Nephron progenitor cell (in vitro differentiated cells): ENCODE data around the gene SNTG2.

Source experiments
- DNase-seq: peaks from one replicate; pipeline ENCODE4 v3.0.0; 2021
- H3K27ac Mint-ChIP-seq: 2 replicates; pipeline ENCODE4 v1.8.0; 2021; ENCODE audit warnings: mild to moderate bottlenecking, moderate library complexity, mixed read lengths
- H3K27me3 Mint-ChIP-seq: 2 replicates; pipeline ENCODE4 v1.8.0; 2021; ENCODE audit warnings: mild to moderate bottlenecking, low read depth, mixed read lengths; ENCODE audit not compliant: poor library complexity
- H3K36me3 Mint-ChIP-seq: 2 replicates; pipeline ENCODE4 v1.8.0; 2021; ENCODE audit warnings: low read depth, mixed read lengths
- H3K4me1 Mint-ChIP-seq: 2 replicates; pipeline ENCODE4 v1.8.0; 2021; ENCODE audit warnings: mixed read lengths
- H3K4me3 Mint-ChIP-seq: 2 replicates; pipeline ENCODE4 v1.8.0; 2021; ENCODE audit warnings: mild to moderate bottlenecking, moderate library complexity, mixed read lengths
- H3K9me3 Mint-ChIP-seq: 2 replicates; pipeline ENCODE4 v1.8.0; 2021; ENCODE audit warnings: mild to moderate bottlenecking, moderate library complexity, mixed read lengths
- TF ChIP-seq, protein P1 (sequence below): fragments of 200-600 bp; sonication (generic); IDR thresholded peaks from 2 replicates; pipeline ENCODE4 v1.5.0; 2021; ENCODE audit warnings: antibody characterized with exemption

The SNTG2 gene

DNA sequence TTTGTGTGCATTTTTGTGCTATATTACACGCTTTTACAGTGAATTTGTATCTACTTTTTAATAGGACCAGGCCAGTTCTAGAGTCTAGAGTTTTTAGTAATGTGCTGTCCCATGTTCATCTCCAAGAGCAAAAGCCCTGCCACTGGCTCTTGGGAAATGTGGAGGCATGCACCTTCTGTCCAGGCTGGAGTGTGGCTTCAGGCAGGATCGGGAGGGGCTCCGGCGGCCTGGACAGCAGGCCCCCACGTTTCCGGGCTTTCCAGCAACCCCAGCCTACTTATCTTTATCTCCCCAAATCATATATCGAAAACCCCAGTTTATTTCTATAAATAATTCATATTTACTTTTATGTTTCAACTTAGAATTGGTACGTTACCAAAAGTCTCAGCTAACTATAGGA lies 78.2 kb downstream of the SNTG2 start:
- DNase-seq = no peak
- Mint-ChIP-seq H3K9me3 (no peaks in the 10 kb centered on the region), H3K36me3 (no peaks in the 10 kb centered on the region), H3K4me3 (no peak overlapping the region), H3K4me1 (no peaks in the 10 kb centered on the region), H3K27me3 (peaks cover 21% of the 10 kb centered on the region), H3K27ac (no peak overlapping the region)
- TF ChIP-seq, protein P1, sequence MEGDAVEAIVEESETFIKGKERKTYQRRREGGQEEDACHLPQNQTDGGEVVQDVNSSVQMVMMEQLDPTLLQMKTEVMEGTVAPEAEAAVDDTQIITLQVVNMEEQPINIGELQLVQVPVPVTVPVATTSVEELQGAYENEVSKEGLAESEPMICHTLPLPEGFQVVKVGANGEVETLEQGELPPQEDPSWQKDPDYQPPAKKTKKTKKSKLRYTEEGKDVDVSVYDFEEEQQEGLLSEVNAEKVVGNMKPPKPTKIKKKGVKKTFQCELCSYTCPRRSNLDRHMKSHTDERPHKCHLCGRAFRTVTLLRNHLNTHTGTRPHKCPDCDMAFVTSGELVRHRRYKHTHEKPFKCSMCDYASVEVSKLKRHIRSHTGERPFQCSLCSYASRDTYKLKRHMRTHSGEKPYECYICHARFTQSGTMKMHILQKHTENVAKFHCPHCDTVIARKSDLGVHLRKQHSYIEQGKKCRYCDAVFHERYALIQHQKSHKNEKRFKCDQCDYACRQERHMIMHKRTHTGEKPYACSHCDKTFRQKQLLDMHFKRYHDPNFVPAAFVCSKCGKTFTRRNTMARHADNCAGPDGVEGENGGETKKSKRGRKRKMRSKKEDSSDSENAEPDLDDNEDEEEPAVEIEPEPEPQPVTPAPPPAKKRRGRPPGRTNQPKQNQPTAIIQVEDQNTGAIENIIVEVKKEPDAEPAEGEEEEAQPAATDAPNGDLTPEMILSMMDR = no peak

DNA sequence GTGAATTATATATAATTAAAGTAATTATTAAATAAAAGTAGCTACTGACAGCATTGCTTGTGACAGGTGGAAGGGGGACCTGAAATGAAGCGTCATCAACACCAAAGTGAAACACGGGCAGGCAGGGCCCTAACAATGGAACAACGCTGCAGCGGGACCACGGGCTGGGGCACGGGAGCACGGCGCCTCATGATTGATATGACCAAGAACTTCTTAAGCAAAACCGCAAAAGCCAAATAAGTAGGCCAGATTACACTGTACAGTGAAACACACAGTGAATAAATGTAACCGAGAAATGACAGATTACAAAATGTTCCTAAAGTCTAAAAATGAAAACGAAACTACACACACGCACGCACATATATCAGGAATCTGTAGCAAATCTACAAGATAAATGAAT lies 81.4 kb downstream of the SNTG2 start:
- H3K27me3 Mint-ChIP-seq = peaks cover 12% of the 10 kb centered on the region
- no peak for DNase-seq
- H3K9me3 Mint-ChIP-seq = peaks cover 3% of the 10 kb centered on the region
- no peak overlapping the region for H3K4me3 Mint-ChIP-seq
- no peak overlapping the region for H3K27ac Mint-ChIP-seq
- peaks cover 5% of the 10 kb centered on the region for H3K4me1 Mint-ChIP-seq
- H3K36me3 Mint-ChIP-seq = no peaks in the 10 kb centered on the region
- TF ChIP-seq, protein P1 = no peak

DNA sequence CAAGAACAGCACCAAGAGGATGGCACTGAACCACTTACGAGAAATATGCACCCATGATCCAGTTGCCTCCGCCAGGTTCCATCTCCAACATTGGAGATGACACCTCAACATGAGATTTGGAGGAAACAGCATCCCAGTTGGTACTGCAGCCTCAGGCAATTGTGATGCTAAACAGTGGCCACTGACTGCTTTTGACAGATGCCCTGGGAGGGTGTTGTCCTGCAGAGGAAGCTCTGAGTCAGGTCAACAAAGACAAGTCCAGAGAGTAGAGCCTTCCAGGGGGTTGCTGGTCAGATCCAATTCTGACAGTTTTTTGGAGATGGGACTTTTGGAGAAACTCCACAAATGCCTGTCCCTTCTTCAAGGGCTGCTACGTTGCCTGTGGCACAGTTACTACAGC lies 82.4 kb downstream of the SNTG2 start:
- TF ChIP-seq, protein P1 = no peak
- peaks cover 3% of the 10 kb centered on the region for H3K9me3 Mint-ChIP-seq

DNA sequence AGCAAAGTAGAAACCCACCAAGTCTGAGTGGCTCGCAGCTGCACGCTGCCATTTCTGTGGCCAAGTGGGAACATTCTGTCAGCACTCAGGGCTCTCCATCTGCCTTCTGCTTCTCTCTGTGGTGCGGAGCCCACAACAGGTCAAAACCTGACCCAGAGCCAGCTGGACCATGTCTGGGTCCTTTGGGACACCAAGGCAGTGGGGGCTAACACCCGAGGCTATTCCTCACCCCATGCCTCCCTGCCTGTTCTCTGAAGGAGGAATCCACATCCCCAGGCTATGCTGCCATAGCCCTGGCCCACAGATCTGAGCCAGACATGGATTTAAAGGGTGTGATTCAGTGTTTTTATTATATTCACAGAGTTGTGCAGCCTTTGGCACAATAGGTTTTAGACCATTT lies 86.4 kb downstream of the SNTG2 start:
- no peak overlapping the region for H3K4me3 Mint-ChIP-seq
- H3K27ac Mint-ChIP-seq = no peak overlapping the region
- peaks cover 10% of the 10 kb centered on the region for H3K27me3 Mint-ChIP-seq
- DNase-seq = no peak
- H3K36me3 Mint-ChIP-seq = no peaks in the 10 kb centered on the region
- TF ChIP-seq, protein P1 = no peak
- H3K4me1 Mint-ChIP-seq = peaks cover 11% of the 10 kb centered on the region
- peaks cover 15% of the 10 kb centered on the region for H3K9me3 Mint-ChIP-seq

More for the DNA sequence above, 82.4 kb downstream of the SNTG2 start:
- Mint-ChIP-seq H3K27me3 (peaks cover 12% of the 10 kb centered on the region), H3K36me3 (no peaks in the 10 kb centered on the region), H3K4me1 (peaks cover 5% of the 10 kb centered on the region), H3K27ac (no peak overlapping the region), H3K4me3 (no peak overlapping the region)
- no peak for DNase-seq

DNA sequence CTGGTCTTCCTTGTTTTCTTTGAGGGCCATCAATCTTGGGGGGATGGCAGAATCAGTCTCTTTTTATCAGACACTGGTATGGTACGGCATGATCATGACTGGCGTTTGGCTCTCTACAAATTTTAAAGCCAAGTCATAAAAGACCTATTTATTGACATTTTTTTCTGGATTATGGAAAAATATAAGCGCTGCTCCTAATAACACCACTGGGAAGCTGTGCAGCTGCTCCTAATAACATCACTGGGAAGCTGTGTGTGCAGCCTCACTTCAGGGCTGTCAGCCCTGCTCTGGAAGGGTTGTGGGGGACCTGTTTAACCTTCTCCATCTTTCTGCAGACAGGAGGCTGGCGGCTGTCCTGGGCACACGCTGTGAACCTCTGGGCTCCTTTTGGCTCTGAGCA lies 88.9 kb downstream of the SNTG2 start:
- no peaks in the 10 kb centered on the region for H3K36me3 Mint-ChIP-seq
- TF ChIP-seq, protein P1 = no peak
- no peak for DNase-seq
- peaks cover 35% of the 10 kb centered on the region for H3K9me3 Mint-ChIP-seq
- no peak overlapping the region for H3K4me3 Mint-ChIP-seq
- H3K4me1 Mint-ChIP-seq = peaks cover 11% of the 10 kb centered on the region
- no peak overlapping the region for H3K27ac Mint-ChIP-seq
- peaks cover 4% of the 10 kb centered on the region for H3K27me3 Mint-ChIP-seq

DNA sequence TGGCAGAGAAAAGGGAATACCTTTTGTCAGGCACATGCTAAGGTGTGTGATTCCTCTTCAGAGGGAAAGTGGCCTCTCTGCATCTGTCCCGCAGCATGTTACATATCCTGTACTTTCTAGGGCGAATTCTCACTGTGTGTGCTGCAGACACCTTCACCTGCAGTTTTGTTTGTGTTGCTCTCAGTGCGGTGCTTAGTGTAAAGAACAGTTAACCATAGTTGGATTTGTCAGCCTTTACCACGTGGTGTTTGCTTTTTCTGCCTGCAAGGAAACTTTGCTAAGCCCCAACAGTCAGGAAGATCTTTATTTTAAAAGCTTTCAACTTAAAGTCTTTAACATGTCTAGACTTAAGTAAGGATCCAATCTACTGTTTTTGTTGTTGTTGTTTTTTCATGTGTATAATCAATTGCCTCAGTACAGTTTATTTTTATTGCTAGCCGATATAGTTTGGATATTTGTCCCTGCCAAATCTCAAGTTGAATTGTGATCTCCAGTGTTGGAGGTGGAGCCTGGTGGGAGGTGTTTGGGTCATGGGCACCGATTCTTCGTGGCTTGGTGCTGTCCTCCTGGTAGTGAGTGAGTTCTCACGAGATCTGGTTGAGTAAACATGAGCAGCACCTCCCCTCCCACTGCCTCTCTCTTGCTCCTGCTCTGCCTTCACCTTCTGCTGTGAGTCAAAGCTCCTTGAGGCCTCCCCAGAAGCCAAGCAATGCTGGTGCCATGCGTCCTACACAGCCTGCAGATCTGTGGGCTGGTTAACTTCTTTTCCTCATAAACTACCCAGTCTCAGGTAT lies 90.6 kb downstream of the SNTG2 start:
- Mint-ChIP-seq H3K4me3 (no peak overlapping the region), H3K36me3 (no peaks in the 10 kb centered on the region), H3K27ac (no peak overlapping the region), H3K27me3 (no peaks in the 10 kb centered on the region), H3K4me1 (peaks cover 7% of the 10 kb centered on the region), H3K9me3 (peaks cover 50% of the 10 kb centered on the region)
- no peak for DNase-seq
- TF ChIP-seq, protein P1 = no peak
